ENCODE measurements around the gene CFI.

The CFI gene

GRCh38 chr4:109701566-109702410 is 100.0 kb downstream of the CFI start:
- Histone ChIP-seq H3K27ac (peak overlapping the region; percentile 93), H3K4me3 (peak overlapping the region; percentile 81), H3K27me3 (no peaks in the 10 kb centered on the region), H3K4me1 (peaks cover 21% of the 10 kb centered on the region), H4K20me1 (0 out of 2 replicates have a peak, but pooled peaks cover 8% of the 10 kb centered on the region), H3K9me3 (no peaks in the 10 kb centered on the region), H3K36me3 (peaks cover 29% of the 10 kb centered on the region), H3K9ac (peak overlapping the region; percentile 94), H3K4me2 (peak overlapping the region; percentile 83)
- TF ChIP-seq Cebpa-rat (IDR thresholded peaks at IDR 0.05), result no peak

GRCh38 chr4:109699553-109700225 is 102.1 kb downstream of the CFI start:
- H3K27ac ChIP-seq, result no peak overlapping the region
- H3K4me1 ChIP-seq, result peaks cover 21% of the 10 kb centered on the region
- no peak overlapping the region for H3K4me2 ChIP-seq
- H4K20me1 ChIP-seq, result 0 out of 2 replicates have a peak, but pooled peaks cover 8% of the 10 kb centered on the region
- H3K4me3 ChIP-seq, result no peak overlapping the region
- H3K27me3 ChIP-seq, result no peaks in the 10 kb centered on the region
- peaks cover 47% of the 10 kb centered on the region for H3K36me3 ChIP-seq
- no peaks in the 10 kb centered on the region for H3K9me3 ChIP-seq
- H3K9ac ChIP-seq, result no peak overlapping the region
- TF ChIP-seq Cebpa-rat (IDR thresholded peaks at IDR 0.05), result no peak

- H3K9ac ChIP-seq, result no peak overlapping the region
- H3K4me1 ChIP-seq, result peaks cover 15% of the 10 kb centered on the region
- H3K27ac ChIP-seq, result no peak overlapping the region
- 0 out of 2 replicates have a peak, but pooled peaks cover 8% of the 10 kb centered on the region for H4K20me1 ChIP-seq
- no peak overlapping the region for H3K4me2 ChIP-seq
- H3K36me3 ChIP-seq, result peaks cover 57% of the 10 kb centered on the region
- no peak for TF ChIP-seq Cebpa-rat (IDR thresholded peaks at IDR 0.05)
- no peaks in the 10 kb centered on the region for H3K27me3 ChIP-seq
- no peak overlapping the region for H3K4me3 ChIP-seq
- no peaks in the 10 kb centered on the region for H3K9me3 ChIP-seq
These were observed 103.1 kb downstream of the CFI start for GRCh38 chr4:109698656-109699055.

GRCh38 chr4:109691411-109691920 is 110.3 kb downstream of the CFI start:
- H3K4me2 ChIP-seq, result no peak overlapping the region

More at GRCh38 chr4:109691411-109691920, 110.3 kb downstream of the CFI start:
- Histone ChIP-seq H3K9ac (no peak overlapping the region), H3K27ac (no peak overlapping the region), H4K20me1 (no peaks in the 10 kb centered on the region), H3K4me3 (no peak overlapping the region), H3K36me3 (peaks cover 85% of the 10 kb centered on the region), H3K27me3 (no peaks in the 10 kb centered on the region), H3K9me3 (no peaks in the 10 kb centered on the region), H3K4me1 (no peaks in the 10 kb centered on the region)
- TF ChIP-seq Cebpa-rat (IDR thresholded peaks at IDR 0.05), result no peak
